Caco-2 (cell line): ENCODE data around the gene AIG1. TPM values are rescaled to one million over a fixed set of nuclear protein-coding genes. Genes with fewer than 3 reads are reported as not detected.

Experiments used
- BruUV-seq: library from RNA; stranded (reverse); fragments of 400-500 nt; replicated peaks from 2 replicates; lab custom pipeline; 2021; lab: Mats Ljungman, UMichigan
- CTCF ChIA-PET: fragments of 300-600 bp; sonication (Branson Sonifier 250); formaldehyde crosslinking; loops from one replicate; lab custom pipeline; 2022; ENCODE audit warnings: antibody characterized with exemption; lab: Charles Lee
- POLR2A ChIA-PET: fragments of 300-600 bp; sonication (Branson Sonifier 250); formaldehyde crosslinking; loops from one replicate; lab custom pipeline; 2022; ENCODE audit warnings: antibody characterized with exemption; lab: Charles Lee
- DNase-seq, 2 experiments: peaks; one replicate each; pipeline versions ENCODE4 v3.0.0 to v3.0.0-alpha.2; 2020 to 2022
- H3K27me3 ChIP-seq: replicated peaks from 2 replicates; pipeline ENCODE4 v1.6.0; 2011; ENCODE audit warnings: low read length; ENCODE audit not compliant: control insufficient read depth, insufficient read depth
- H3K36me3 ChIP-seq: 2 replicates; pipeline ENCODE4 v1.5.1; 2011; ENCODE audit warnings: low read length; ENCODE audit not compliant: control insufficient read depth, insufficient read depth
- H3K4me1 ChIP-seq: fragments of 250-450 bp; sonication (Bioruptor Pico); 2 replicates; pipeline ENCODE4 v1.5.1; 2020; ENCODE audit warnings: mild to moderate bottlenecking
- H3K4me3 ChIP-seq: 2 replicates; pipeline ENCODE4 v1.5.1; 2011; ENCODE audit warnings: low read depth, mild to moderate bottlenecking, control low read depth, low read length
- H3K9me3 ChIP-seq: fragments of 250-450 bp; sonication (Bioruptor Pico); 2 replicates; pipeline ENCODE4 v1.5.1; 2020; ENCODE audit warnings: mild to moderate bottlenecking, moderate library complexity
- H3K27ac Mint-ChIP-seq: one replicate; pipeline ENCODE4 v1.8.0; 2022; ENCODE audit warnings: mixed read lengths; ENCODE audit not compliant: unreplicated experiment
- H3K27me3 Mint-ChIP-seq: one replicate; pipeline ENCODE4 v1.8.0; 2022; ENCODE audit warnings: mixed read lengths; ENCODE audit not compliant: insufficient read depth, unreplicated experiment
- H3K36me3 Mint-ChIP-seq: one replicate; pipeline ENCODE4 v1.8.0; 2022; ENCODE audit warnings: mild to moderate bottlenecking, mixed read lengths; ENCODE audit not compliant: insufficient read depth, unreplicated experiment
- H3K4me1 Mint-ChIP-seq: one replicate; pipeline ENCODE4 v1.8.0; 2022; ENCODE audit warnings: low read depth, mixed read lengths; ENCODE audit not compliant: unreplicated experiment
- H3K4me3 Mint-ChIP-seq: one replicate; pipeline ENCODE4 v1.8.0; 2022; ENCODE audit warnings: mild to moderate bottlenecking, moderate library complexity, mixed read lengths; ENCODE audit not compliant: unreplicated experiment
- H3K9me3 Mint-ChIP-seq: one replicate; pipeline ENCODE4 v1.8.0; 2022; ENCODE audit warnings: mixed read lengths; ENCODE audit not compliant: unreplicated experiment
- CTCF ChIP-seq, 2 experiments: fragments of 200-600 bp in 1 of 2; IDR thresholded peaks; 1 replicate in 1 of 2; 2 replicates in 1 of 2; pipeline versions ENCODE4 v1.5.1 to v1.8.0; 2011 to 2022; ENCODE audit warnings: antibody characterized with exemption in 1 of 2, control low read depth in 1 of 2, inconsistent platforms in 1 of 2, low read depth in 1 of 2, low read length in 1 of 2, mild to moderate bottlenecking in 1 of 2, moderate library complexity in 1 of 2; ENCODE audit not compliant: insufficient read depth in 1 of 2, severe bottlenecking in 1 of 2, unreplicated experiment in 1 of 2
- intact Hi-C: fragments of 100-400 bp; cut with micrococcal nuclease; formaldehyde crosslinking; loops from one replicate; pipeline ENCODE4 v1.10.0; 2022; ENCODE audit not compliant: unreplicated experiment
- total RNA-seq: library from RNA; stranded (reverse); gene quantifications from 2 replicates; pipeline ENCODE4 v1.2.3, GENCODE V29; 2022

Gene AIG1
- total RNA-seq, 1 experiment from 2014 or later = 27.6 TPM

GRCh38 chr6:143390278-143390677, 329.6 kb downstream of the AIG1 start:
- DNase-seq = no peak
- peaks cover under 1% of the 10 kb centered on the region for H3K9me3 Mint-ChIP-seq
- no peak overlapping the region for H3K27ac Mint-ChIP-seq
- ChIA-PET POLR2A (no interaction called here), CTCF (no interaction called here)
- H3K4me3 Mint-ChIP-seq = no peak overlapping the region
- Histone ChIP-seq H3K27me3 (no peaks in the 10 kb centered on the region; the same call in 1 of the 2 replicates), H3K9me3 (no peaks in the 10 kb centered on the region), H3K4me1 (no peaks in the 10 kb centered on the region), H3K4me3 (no peak overlapping the region), H3K36me3 (no peaks in the 10 kb centered on the region)
- no peaks in the 10 kb centered on the region for H3K27me3 Mint-ChIP-seq
- no TSS peak for BruUV-seq
- intact Hi-C loops = no loop called here
- no peaks in the 10 kb centered on the region for H3K36me3 Mint-ChIP-seq
- H3K4me1 Mint-ChIP-seq = no peaks in the 10 kb centered on the region
- TF ChIP-seq CTCF (IDR thresholded peaks at IDR 0.05; ENCODE audit: insufficient read depth in 1 of 2, low read depth in 1 of 2, low read length in 1 of 2, severe bottlenecking in 1 of 2, unreplicated experiment in 1 of 2) = no peak

Other genes starting within 250 kb of the AIG1 start
- gene HIVEP2, start 115.7 kb upstream of the AIG1 start, total RNA-seq = 1.0 and 4.3 TPM in 2 replicates